Right lobe of liver (tissue), 4 donors: ENCODE measurements around the gene CYBC1.

Source experiments
- POLR2A ChIP-seq: fragments of 450-650 bp; IDR thresholded peaks from one replicate; pipeline ENCODE4 v1.6.1; 2017; ENCODE audit warnings: antibody characterized with exemption, mild to moderate bottlenecking
- TF ChIP-seq, protein P1 (sequence below), 4 donors: fragments of 200-600 bp in 3 of 4; fragments of 450-650 bp in 1 of 4; IDR thresholded peaks; one replicate each; pipeline versions ENCODE4 v1.5.1 to v1.8.0; 2016 to 2022; ENCODE audit warnings: antibody characterized with exemption in 4 of 4, mild to moderate bottlenecking in 2 of 4
- donor health status: DM: no; HTN: no; CAD: no.
- donor health status: DM: no; HTN: no; CAD: no.
- donor health status: DM: no; HTN: yes; CAD: no.

DNA sequence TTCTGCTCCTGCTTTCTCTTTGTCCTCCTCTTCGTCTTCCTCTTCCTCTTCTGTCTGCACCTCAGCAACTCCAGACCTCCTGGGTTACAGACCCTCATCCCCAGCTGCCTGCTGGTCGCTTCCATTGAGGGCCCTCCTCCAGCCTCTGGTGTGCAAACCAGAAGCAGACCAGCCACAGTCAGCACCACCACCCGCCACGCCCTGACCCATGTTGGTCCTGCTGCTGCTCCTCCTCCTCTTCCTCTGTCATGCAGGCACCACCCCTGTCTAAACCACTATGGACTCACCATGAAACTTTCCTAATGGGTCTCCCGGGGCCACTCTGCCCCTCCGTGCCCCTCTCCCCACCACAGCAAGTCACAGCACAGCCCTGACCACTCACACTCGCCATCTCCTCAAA lies 20.7 kb downstream of the CYBC1 start:
- TF ChIP-seq, protein P1, sequence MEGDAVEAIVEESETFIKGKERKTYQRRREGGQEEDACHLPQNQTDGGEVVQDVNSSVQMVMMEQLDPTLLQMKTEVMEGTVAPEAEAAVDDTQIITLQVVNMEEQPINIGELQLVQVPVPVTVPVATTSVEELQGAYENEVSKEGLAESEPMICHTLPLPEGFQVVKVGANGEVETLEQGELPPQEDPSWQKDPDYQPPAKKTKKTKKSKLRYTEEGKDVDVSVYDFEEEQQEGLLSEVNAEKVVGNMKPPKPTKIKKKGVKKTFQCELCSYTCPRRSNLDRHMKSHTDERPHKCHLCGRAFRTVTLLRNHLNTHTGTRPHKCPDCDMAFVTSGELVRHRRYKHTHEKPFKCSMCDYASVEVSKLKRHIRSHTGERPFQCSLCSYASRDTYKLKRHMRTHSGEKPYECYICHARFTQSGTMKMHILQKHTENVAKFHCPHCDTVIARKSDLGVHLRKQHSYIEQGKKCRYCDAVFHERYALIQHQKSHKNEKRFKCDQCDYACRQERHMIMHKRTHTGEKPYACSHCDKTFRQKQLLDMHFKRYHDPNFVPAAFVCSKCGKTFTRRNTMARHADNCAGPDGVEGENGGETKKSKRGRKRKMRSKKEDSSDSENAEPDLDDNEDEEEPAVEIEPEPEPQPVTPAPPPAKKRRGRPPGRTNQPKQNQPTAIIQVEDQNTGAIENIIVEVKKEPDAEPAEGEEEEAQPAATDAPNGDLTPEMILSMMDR (IDR thresholded peaks at IDR 0.05): no peak
- TF ChIP-seq POLR2A: no peak
